Stimulated activated CD4-positive, alpha-beta T cell treated with anti-CD3 and anti-CD28 coated beads, Interleukin-15, amount 100 ng/mL, for 24 hours (primary cell): ENCODE measurements around the gene USP13.

Experiments
- DNase-seq: peaks from one replicate; pipeline ENCODE4 v3.0.0-alpha.2; 2020

The USP13 gene

DNA sequence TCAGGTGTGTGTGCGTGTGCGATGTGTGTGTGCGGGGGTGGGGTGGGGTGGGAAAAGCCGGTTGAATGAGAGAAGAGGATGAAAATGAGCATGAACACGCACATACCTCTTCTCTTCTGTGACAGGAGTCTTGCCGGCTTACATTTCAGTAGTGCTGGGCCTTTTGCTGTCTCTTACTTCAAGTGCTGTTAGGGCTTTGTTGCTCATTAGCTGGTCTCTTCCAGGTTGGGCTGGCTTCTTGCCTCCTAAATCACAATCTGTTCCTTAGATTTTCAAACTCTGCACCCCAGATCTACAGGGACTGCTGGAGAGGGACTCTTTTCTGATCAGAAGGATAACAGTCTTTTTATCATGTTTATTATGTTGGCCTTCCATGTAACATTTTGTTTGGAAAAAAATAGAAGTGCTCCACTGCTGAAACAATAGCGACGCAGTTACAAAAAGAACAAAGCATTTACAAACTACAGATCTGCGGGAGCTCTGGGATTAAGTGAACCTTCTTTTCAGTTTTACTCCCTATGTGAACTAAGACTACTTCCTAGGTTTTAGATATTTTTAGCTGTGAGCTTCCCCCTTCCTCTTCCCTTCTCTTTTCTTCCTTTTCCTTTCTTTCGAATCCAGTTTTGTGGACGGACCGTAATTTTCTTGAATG lies 48.5 kb downstream of the USP13 start:
- DNase-seq = no peak

DNA sequence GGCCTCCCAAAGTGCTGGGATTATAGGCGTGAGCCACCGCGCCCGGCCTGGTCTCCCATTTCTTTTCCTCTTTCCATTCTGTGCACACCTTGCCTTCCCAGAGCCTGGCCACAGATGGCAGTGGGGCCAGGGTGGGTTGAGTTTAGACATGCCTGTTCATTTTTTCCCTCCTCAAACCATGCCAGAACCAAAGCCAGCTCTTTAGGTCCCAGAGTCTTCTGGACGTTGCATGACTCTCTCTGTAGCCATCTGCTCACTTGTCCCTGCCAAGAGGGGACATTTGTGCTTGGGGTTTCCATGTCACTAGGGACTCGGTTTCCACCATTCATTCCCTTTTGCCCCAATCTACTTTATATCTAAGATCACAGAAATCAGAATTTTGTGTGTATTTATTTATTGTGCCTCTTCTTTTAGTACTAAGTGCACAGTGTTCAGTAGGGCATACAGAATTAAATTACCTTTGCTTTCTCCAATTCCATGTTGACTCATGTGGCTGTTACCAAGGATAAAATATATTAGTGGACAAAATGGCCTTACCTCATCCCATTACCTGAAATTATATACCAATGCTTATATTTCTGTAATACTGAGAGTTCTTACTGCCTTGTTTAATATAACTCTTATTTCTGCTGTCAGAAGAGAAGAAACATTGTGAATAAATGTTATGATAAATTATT lies 49.6 kb downstream of the USP13 start:
- DNase-seq = no peak

DNA sequence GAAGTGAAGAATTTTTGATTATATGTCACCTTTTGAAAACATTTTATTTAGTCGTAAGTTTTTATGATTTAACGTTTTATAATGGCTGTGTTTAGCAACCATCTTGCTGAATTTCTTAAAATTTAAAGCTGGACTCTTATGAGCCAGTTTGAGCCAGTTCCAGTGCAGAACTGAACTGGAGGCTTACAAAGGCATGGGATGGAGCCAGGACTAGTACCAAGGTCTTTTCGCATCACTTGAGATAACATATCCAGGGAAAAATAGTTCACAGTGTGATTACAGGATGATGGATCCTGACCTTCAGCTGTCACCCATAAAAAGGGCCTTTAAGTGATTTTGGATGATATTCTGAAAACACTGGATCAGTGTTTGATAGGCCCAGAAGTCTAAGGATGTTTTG lies 51.0 kb downstream of the USP13 start:
- DNase-seq = no peak

DNA sequence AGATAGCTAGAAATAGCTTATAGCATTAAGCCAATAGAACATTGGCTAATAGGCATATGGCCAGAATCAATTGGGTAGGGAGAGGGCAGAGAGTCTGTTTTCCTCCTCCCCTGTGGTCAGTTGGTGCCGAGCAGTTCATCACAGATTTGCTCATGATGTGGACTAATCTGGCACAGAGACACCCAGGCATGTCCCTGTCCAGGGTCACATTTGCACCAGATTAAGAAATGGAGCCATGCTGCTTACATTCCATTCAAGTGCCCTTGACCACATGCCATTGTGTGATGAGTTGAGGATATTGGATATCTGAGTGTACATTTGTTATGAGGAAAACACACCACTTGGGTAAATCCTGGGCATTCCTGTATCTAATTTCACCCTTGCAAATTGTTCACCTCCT lies 53.4 kb downstream of the USP13 start:
- no peak for DNase-seq

DNA sequence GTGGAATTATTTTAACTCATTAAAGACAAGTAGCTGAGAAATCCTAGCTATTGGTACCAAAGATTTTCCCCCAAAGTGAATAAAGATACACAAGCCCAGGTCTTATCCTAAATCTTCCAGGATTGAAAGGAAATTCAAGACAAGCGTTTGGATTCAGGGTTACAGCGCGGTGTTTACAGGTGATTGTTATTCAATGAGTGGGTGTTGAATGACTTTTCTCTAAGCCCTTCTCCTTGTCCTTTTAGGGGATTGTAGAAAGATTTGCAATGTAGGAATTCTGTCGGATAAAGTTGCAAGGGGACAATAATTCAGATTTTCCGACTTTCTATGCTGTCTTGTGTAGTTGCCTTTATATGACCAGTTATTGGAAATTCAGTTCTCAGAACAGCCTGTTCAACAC lies 57.2 kb downstream of the USP13 start:
- no peak for DNase-seq

DNA sequence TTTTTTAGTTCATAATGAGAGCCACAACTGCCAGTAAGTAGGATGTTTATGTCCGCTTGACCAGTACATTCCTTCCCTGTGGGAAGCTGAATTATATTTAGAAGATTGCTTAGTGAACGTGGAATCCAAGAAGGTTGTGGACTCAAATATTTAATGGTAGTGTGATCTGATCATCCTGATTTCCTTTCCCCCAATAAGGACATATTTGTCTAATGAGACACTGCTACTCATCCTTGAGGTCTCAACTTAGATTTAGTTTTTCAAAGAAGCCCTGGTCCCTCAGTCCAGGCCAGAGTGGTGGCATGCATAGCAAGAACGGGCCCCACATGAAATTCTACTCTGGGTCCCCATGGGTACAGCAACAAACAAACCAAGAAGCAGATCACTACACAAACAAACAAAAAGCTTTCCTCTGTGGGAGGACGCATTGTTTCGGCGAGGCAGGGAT lies 60.8 kb downstream of the USP13 start:
- DNase-seq = no peak

DNA sequence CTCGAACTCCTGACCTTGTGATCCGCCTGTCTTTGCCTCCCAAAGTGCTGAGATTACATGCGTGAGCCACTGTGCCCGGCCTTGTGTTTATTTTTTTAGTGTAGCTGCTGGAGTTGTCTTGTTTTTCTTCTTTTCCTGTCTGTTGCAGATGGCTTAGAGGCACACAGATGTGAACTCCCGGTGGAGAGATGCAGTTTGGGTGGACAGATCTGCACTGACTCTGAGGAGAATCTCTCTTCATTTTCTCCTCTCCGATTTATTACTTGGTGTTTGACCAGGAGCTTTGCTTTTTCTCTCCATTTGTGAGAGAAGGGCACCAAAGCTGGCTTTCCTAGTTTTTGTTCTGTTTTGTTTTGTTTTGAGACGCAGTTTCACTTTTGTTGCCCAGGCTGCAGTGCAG lies 62.7 kb downstream of the USP13 start:
- DNase-seq = no peak

DNA sequence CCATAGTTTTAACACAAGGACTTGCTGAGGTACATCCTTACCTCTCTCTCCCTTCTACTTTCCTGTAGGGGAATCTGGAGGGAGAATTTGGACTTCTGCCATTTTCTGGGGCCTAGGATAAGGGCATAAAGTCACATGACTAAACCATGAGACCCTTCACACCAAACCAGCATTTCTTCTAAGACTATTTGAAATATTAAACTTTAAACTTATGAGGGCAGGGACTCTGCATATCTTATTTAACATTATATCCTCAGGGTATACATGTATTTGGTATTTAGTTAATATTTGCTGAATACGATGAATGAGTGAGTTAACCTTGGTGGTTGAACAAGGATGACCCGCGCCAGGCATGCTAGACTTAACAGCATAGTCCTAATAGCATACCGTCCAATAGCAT lies 63.4 kb downstream of the USP13 start:
- DNase-seq = no peak

DNA sequence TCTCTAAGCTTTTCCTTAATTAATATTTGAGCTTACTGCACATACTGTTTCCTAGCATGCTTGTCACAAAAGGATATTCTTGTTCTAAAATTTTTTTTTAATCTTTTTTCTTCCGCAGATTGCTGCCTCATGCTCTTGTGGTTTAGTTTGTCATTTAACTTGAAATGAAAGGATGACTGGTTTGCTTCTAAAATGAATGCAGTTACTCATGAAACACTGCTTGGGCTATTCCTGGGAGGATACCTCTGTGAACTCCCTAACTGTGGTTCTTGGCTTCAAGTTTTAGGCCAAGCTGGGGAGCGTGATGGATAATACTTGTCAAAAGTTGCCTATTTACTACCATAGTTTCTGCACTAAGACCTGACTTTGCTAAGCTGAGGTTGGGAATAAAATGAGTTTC lies 64.0 kb downstream of the USP13 start:
- no peak for DNase-seq

DNA sequence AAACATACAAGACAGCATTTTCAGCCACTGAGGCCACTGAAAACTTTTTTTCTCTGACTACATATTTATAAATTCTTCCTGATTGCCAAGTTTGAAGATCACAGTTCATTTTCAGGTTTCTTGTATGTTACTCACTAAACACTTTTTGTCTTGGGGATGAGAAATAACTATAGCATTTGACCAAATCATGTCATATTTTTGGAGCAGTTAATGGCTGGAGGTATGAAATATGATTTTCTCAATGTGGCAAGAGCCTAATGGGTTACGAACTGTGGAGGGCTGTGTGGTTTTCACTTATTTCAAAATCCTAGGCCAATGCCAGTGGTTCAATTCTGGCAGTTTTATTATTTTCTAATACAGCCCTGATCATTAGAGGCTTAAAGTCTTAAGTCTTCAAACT lies 64.4 kb downstream of the USP13 start:
- no peak for DNase-seq

DNA sequence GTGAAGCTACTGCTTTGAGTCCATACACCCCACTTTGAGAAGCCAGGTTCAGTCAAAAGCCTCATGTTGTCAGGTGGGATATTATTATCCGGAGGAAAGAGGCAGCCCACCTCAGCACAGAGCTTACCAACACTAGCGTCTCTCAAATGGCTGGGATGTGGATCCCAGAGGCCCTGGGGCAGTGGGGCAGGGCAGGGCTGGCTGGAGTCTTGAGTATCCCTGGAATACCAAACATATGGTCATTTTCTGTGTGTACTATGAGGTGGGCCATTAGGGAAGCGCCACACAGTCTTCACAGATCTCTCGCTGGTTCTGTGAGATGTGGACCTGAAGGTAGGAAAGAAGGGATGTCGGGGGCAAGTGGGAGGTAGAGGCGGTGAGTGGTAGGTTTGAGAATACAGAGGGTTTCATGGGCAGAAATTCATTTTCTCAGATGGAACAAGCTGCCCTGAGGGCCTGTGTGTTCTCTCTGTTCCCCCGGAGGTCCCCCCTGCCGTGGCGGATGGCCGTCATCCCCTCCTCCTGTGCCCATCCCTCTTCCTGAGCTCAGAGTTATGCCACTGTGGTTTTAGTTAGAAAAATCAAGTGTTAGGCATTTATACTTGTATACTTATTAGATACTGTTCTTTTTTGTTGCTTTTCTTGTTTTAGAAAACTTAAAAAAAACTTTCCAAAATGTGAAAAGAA lies 66.4 kb downstream of the USP13 start:
- DNase-seq = no peak

DNA sequence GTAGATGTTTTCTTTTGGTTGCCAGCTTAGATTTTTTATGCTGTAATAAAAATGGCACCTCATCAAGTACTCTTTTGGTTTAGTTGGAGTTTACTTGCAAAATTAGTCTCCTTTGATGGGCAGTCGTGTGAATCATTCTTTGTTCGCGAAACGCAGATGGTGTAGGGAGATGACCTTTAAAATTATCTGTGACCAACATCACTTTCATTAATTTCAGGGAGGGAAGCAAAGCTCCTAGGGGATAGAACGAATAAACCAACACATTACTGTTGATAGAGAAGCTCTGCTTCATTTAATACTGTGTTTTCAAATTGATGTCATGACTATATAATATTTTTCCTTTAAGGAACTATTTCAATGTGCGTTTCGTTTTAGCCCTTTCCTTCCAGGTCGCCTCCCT lies 67.4 kb downstream of the USP13 start:
- DNase-seq = no peak

DNA sequence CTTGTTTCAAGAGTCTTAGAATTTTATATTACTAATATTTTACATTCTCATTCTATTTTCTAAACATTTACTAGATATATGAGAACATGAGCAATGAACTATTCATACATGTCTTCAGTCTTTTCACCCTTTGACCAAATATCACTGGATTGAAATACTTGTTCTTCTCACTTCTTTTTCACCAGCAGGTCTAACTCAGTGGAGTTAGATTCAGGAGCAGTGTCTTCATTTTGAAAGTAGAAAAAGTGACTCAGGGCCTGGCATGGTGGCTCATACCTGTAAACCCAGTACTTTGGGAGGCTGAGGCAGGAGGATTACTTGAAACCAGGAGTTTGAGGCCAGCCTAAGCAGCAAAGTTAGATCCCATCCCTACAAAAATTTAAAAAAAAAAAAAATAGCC lies 70.8 kb downstream of the USP13 start:
- DNase-seq = no peak

DNA sequence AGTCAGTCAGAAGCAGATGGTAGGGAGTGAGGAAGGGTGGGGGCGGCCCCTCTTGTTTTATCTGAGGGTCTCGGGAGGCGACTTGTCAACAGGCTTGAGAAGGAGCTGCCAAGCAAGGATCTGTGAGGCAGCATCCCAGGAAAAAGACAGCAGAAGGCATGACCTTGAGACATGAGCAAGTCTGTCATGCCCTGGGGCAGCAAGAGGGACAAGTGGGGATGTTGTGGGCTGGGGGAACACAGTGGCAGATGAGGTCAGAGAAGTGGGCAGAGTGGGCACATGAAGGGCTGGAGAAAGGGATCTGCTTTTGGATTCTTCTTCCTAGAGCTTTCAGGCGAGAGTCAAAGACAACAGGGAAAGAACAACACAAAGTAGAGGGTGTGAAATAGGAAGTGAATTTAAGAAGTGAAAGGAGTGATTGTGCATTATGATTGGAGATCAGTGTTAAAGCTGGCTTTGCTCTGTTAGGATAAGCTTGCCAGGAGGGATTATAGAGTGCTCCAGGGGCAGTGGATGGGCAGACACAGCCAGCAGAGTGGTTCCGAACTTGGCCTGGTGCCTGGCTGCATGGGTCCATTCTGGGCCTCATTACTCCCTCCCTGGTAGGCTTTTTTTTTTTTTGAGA lies 73.3 kb downstream of the USP13 start:
- DNase-seq = no peak

DNA sequence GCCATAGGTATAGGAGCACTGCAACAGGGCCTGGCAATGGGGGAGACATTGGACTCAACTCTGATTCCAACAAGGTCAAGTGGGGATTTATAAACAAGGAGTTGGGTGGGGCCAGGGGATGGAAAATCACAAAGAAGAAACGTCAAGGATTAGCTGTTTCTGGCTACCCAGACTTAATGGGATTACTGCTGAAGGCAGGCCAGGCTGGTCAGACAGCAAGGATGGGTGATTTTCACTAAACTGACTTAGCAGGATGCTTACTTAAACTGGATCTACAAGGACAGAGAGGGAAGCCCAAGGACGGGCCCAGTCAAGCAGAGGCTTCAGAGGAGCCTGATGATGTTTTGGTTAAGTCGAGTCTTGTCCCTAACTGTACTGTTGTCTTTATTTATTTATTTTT lies 76.2 kb downstream of the USP13 start:
- DNase-seq = no peak

DNA sequence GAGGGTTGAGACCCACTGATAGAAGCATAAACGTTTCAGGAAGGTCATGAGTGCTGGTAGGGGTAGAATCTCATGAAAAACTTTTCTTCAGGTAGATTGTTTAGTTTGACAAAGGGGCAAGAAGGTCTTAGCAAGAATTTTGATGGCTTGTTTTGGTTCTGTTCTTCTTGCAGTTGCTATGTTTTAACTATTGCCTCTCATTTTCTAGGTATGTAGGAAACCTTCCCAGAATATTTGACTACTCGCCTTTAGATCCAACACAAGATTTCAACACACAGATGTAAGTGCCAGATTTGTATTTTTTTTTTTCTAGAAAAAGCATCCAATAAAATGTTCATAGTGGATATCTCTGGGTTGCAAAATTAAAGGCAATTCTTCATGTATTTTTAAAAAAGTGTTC lies 77.1 kb downstream of the USP13 start:
- no peak for DNase-seq

DNA sequence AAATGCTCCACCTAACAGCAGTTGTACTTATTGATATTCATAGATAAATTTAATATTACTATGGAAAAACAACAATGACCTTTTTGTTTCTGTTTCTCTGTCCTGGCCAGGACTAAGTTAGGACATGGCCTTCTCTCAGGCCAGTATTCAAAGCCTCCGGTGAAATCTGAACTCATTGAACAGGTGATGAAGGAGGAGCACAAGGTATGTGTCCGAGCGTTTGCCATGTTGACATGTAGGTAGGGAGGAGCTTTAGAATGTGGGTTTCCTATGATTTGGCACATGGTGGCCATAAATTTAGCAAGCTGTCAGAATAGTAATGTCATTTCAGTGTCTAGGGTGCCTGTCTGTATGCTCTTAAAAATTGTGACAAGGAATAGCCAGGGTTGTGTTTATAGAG lies 77.7 kb downstream of the USP13 start:
- no peak for DNase-seq

DNA sequence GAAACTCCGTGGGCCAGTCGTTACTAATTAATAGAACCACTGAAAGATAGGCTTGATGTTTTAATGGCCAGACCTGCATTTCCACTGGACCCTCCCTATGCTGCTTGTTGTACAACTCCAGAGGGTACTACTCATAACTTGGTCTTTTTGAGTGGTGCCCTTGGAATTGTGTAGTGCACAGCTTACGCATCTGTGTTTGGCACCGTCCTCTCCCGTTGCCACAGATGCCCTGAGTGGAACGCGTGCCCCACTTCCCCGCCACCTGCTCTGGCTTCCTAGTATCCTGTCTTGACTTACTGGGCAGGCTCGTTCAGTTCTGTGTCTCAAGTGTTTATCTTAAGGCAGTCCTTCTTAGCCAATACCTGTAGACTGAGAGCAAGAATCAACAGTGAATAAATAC lies 78.7 kb downstream of the USP13 start:
- no peak for DNase-seq

DNA sequence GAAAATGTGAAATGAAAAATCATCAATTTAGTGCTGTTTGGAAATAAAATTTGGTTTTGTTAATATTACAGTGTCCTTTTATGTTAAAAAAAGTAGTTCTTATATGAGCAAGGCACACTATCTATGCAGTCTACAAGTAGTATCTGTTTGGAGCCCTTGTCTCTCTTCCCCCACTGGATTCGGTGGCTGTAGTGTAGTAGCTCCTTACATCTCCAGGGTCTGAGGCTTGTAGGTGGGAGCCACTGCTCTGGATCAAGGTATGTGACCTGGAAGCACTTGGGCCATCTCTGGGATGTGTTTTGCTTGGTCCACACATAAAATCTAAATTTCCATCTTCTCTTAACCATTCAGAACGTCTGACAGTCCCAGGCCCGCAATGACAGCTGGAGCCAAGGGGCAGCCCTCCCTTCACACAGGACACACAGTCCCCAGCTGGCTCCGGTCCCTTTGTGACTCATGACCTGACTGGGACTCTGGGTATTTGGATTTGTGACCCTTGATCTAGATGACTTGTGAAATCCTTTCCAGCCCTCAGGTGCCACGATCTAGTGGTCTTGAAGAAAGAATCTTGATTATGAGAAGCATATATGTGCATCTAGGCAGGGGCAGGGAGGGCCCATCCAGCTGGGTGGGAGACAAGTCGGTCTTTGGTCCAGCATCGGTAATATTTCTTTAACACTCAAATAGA lies 80.0 kb downstream of the USP13 start:
- DNase-seq = no peak

DNA sequence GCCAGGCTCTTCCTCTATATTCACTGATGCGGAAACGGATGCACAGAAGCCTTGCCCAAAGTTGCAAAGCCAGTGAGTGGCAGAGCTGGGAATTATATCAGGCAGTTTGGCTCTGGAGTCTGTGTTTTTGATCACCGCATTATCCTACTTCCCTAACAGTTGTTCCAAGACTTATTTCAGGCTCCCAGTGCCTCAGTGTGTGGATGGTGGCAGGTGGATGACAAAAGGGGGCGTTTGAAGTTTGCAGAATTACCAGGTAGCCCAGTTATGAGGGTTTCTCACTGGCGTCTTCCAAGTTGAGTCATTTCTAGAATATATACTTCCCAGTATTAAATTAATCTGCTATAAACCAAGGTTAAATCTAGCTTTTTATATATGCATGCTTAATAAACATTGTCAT lies 81.0 kb downstream of the USP13 start:
- no peak for DNase-seq

DNA sequence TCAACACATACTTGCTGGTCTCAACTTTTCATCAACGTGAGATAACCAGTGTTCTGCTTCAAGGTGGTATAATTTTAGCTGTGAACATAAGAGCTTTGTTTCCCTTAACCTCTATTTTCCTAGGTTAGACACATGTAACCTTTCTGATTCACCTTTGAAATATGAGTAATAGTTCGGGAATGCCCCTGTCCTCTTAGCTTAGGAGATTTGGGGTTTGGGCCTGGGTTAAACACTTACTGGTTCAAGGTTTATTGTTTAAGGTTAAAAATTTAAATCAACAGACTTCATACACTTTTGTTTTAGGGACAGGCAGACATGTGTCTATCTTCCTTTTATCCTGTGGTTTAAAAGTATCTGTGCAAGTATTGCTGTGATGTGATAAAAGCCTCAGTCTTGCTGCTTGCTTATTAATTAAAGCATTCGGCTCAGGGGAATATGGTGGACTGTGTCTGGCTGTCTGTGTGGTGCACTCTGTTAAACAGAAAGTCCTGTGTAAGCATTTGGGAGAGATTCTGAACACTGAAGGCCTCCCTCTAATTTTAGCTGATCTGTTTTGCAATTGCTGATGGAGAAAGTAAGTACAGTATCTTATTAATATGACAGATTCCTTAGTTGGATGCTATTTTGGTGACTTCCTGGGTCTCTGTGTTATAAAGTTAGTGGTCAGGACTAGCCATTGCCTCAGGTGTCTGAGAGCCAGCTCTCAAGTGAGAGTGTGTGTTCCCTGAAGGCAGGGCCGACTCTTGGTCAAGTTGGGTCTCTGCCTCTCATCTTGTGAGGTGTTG lies 81.8 kb downstream of the USP13 start:
- DNase-seq = no peak

DNA sequence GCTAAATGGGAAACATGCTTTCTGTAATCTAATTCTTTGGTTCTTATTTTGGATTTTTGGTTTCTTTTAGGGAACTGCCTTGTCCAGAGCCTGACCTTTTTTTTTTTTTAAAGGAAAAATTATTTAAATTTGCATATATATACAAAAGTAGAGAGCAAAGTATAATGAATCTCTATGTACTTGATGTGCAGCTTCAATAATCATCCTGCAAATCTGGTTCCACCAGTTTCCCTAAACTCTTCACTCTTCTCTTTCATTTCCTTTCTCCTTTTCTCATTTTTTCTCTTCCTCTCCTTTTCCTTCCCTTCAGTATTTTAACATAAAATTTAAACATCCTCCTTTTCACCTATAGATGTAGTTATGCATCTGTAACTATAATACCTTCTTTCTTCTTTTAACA lies 82.5 kb downstream of the USP13 start:
- DNase-seq = no peak

DNA sequence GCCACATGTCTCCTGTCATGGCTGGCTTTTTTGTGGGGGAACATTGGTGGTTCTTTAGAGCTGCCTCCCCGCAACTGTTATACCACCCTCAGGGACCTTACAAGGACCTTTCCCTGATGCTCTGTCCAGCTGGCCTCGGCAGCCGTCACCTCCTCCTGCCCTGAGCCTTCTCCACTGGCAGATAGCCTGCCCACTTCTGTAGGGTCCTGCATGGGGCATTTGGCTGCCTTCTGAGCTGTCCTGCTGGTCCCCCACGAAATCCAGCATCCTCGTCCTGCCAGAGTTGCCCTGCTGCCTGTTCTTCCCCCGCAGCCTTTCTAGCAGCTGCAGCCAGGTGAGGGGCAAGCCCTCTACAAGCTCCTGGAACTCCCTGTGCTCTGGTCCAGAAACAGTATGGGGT lies 86.2 kb downstream of the USP13 start:
- no peak for DNase-seq
